Sigmoid colon (tissue), 3 donors: ENCODE data around the gene JAZF1.

Experiments
- POLR2A ChIP-seq, 2 donors: fragments of 450-650 bp; IDR thresholded peaks; one replicate each; pipeline ENCODE4 v1.6.1; 2016; ENCODE audit warnings: antibody characterized with exemption in 2 of 2, mild to moderate bottlenecking in 2 of 2, moderate library complexity in 2 of 2
- TF ChIP-seq, protein P1 (sequence below), 4 experiments: fragments of 450-650 bp in 3 of 4; fragments of 200-600 bp in 1 of 4; IDR thresholded peaks; one replicate each; pipeline ENCODE4 v1.5.1; 2016 to 2019; ENCODE audit warnings: antibody characterized with exemption in 4 of 4, mild to moderate bottlenecking in 3 of 4, moderate library complexity in 2 of 4

DNA sequence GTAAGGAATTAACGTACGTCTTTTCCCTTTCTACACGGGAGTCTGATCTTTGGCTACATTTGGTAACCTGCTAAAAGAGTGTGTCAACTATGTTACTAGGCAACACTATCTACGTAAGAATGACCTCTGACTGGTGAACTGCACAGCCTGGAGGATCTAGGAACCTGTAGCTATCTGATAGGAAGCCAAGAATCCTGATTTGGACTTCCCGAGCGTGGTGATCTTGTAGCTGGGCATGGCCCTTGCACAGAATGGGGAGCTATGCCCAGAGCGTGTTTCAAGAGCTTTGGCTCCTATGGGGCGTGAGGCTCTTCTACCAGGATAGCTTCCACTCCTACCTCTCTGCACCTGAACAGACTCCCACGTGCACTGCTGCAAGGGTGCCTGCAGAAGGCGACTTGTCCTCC is 283.2 kb downstream of the JAZF1 start:
- TF ChIP-seq, protein P1, sequence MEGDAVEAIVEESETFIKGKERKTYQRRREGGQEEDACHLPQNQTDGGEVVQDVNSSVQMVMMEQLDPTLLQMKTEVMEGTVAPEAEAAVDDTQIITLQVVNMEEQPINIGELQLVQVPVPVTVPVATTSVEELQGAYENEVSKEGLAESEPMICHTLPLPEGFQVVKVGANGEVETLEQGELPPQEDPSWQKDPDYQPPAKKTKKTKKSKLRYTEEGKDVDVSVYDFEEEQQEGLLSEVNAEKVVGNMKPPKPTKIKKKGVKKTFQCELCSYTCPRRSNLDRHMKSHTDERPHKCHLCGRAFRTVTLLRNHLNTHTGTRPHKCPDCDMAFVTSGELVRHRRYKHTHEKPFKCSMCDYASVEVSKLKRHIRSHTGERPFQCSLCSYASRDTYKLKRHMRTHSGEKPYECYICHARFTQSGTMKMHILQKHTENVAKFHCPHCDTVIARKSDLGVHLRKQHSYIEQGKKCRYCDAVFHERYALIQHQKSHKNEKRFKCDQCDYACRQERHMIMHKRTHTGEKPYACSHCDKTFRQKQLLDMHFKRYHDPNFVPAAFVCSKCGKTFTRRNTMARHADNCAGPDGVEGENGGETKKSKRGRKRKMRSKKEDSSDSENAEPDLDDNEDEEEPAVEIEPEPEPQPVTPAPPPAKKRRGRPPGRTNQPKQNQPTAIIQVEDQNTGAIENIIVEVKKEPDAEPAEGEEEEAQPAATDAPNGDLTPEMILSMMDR (IDR thresholded peaks at IDR 0.05) = no peak
- no peak for TF ChIP-seq POLR2A (IDR thresholded peaks at IDR 0.05)
